GM18867 (cell line): Measurements from ENCODE around the gene MMD2.

ENCODE experiments used
- ATAC-seq: cut with Tn5 transposase; IDR thresholded peaks from one replicate; pipeline ENCODE4 v1.9.1; 2021; ENCODE audit warnings: mild to moderate bottlenecking, moderate library complexity; ENCODE audit not compliant: unreplicated experiment

Gene MMD2

GRCh38 chr7:4873071-4873944 lies 85.7 kb downstream of the MMD2 start:
- no peak for ATAC-seq

GRCh38 chr7:4871930-4872675 lies 86.9 kb downstream of the MMD2 start:
- no peak for ATAC-seq

GRCh38 chr7:4871056-4871680 lies 87.8 kb downstream of the MMD2 start:
- ATAC-seq = no peak

GRCh38 chr7:4868493-4868892 lies 90.5 kb downstream of the MMD2 start:
- no peak for ATAC-seq

- no peak for ATAC-seq
These were observed 92.2 kb downstream of the MMD2 start for GRCh38 chr7:4866528-4867496.

DNA sequence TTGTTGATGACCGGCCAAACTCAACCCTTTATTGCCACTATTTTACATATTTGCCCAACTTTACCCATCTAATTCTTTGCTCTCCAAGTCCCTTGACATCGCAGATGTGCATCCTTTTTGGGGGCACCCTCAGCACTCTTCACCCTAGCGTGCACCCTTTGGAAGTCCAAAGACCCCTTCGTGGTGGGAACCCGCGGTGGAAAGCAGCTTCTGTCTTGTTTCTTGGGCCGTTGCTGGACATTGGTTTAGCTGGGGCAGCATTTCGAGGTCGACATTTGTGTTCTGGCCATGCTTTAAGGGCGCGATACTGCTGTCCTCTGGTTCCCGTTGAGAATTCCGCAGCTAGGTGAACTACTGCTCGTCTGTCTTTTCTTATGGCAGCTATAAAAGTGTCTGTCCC lies 96.8 kb downstream of the MMD2 start:
- ATAC-seq = no peak

GRCh38 chr7:4861673-4862072 lies 97.3 kb downstream of the MMD2 start, which contains the start of gene PAPOLB:
Gene PAPOLB (minus strand): TSS chr7:4862030. CDS start chr7:4861810, 220 bp downstream.
- peak; percentile 39 for ATAC-seq

- ATAC-seq = peak; percentile 51
These were observed 97.8 kb downstream of the MMD2 start for GRCh38 chr7:4861227-4861626.

DNA sequence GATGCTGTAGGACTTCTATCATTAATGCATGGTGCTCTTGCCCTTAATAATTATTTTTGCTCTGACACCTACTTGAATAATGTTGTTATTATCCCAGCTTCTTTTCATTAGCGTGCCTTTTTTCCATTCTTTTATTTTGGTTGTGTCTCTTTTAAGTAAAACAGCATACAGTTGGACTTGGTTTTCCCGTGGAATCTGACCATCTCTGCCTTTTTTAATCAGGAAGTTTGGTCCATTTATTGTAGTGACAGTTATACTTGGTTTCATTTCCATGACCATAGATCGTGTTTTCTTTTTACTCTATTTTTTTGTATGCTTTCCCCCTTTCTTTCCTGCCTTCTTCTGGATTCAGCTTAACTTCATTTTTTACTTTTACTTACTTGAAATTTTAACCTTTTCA lies 101.8 kb downstream of the MMD2 start:
- ATAC-seq = no peak

- no peak for ATAC-seq
These were observed 102.5 kb downstream of the MMD2 start for GRCh38 chr7:4856336-4857057.
